Trophoblast cell (in vitro differentiated cells and primary cell): ENCODE results near the gene CDX1. TPM values are rescaled to one million over a fixed set of nuclear protein-coding genes. Genes with fewer than 3 reads are reported as not detected.

Source experiments
- DNase-seq, 2 donors: peaks; one replicate each; pipeline ENCODE4 v3.0.0-alpha.2; 2016
- H2AFZ ChIP-seq: 2 replicates; pipeline ENCODE4 v1.6.1; 2013; ENCODE audit warnings: low read length, moderate library complexity, mild to moderate bottlenecking; ENCODE audit not compliant: insufficient read depth, poor library complexity
- H2AK5ac ChIP-seq: 2 replicates; pipeline ENCODE4 v1.6.1; 2013; ENCODE audit warnings: mild to moderate bottlenecking, low read length
- H2BK120ac ChIP-seq: 2 replicates; pipeline ENCODE4 v1.6.1; 2013; ENCODE audit warnings: low read length, mild to moderate bottlenecking, moderate library complexity; ENCODE audit not compliant: insufficient read depth, poor library complexity
- H2BK12ac ChIP-seq: 2 replicates; pipeline ENCODE4 v1.6.1; 2013; ENCODE audit warnings: mild to moderate bottlenecking, low read length, moderate library complexity
- H2BK5ac ChIP-seq: 2 replicates; pipeline ENCODE4 v1.6.1; 2013; ENCODE audit warnings: low read length, low read depth, moderate library complexity, mild to moderate bottlenecking; ENCODE audit not compliant: poor library complexity
- H3K14ac ChIP-seq: 2 replicates; pipeline ENCODE4 v1.6.1; 2013; ENCODE audit warnings: mild to moderate bottlenecking, low read length
- H3K18ac ChIP-seq: 2 replicates; pipeline ENCODE4 v1.6.1; 2013; ENCODE audit warnings: mild to moderate bottlenecking, low read length
- H3K23ac ChIP-seq: 2 replicates; pipeline ENCODE4 v1.6.1; 2013; ENCODE audit warnings: low read length
- H3K27ac ChIP-seq: 2 replicates; pipeline ENCODE4 v1.5.1; 2013; ENCODE audit warnings: low read depth, mild to moderate bottlenecking, inconsistent platforms, low read length, moderate library complexity
- H3K27me3 ChIP-seq: 2 replicates; pipeline ENCODE4 v1.6.1; 2013; ENCODE audit warnings: inconsistent platforms, mild to moderate bottlenecking, low read length, moderate library complexity; ENCODE audit not compliant: insufficient read depth
- H3K36me3 ChIP-seq, 2 experiments: 1 replicate in 1 of 2; 2 replicates in 1 of 2; pipeline ENCODE4 v1.6.1; 2013; ENCODE audit warnings: low read length in 2 of 2, mild to moderate bottlenecking in 2 of 2, moderate library complexity in 1 of 2; ENCODE audit not compliant: insufficient read depth in 2 of 2, control insufficient read depth in 1 of 2
- H3K4ac ChIP-seq: 2 replicates; pipeline ENCODE4 v1.6.1; 2013; ENCODE audit warnings: low read depth, mild to moderate bottlenecking, low read length, moderate library complexity
- H3K4me1 ChIP-seq, 2 experiments: 1 replicate in 1 of 2; 2 replicates in 1 of 2; pipeline ENCODE4 v1.6.1; 2013; ENCODE audit warnings: low read length in 2 of 2, mild to moderate bottlenecking in 2 of 2, moderate library complexity in 1 of 2; ENCODE audit not compliant: insufficient read depth in 2 of 2, control insufficient read depth in 1 of 2
- H3K4me2 ChIP-seq: 2 replicates; pipeline ENCODE4 v1.6.1; 2013; ENCODE audit warnings: inconsistent platforms, mild to moderate bottlenecking, low read length, moderate library complexity
- H3K4me3 ChIP-seq: 2 replicates; pipeline ENCODE4 v1.5.1; 2013; ENCODE audit warnings: mild to moderate bottlenecking, low read depth, low read length, inconsistent platforms
- H3K79me1 ChIP-seq: one replicate; pipeline ENCODE4 v1.6.1; 2013; ENCODE audit warnings: low read length
- H3K79me2 ChIP-seq: 2 replicates; pipeline ENCODE4 v1.6.1; 2013; ENCODE audit warnings: low read length, mild to moderate bottlenecking; ENCODE audit not compliant: control insufficient read depth, insufficient read depth, poor library complexity
- H3K9ac ChIP-seq: 2 replicates; pipeline ENCODE4 v1.6.1; 2013; ENCODE audit warnings: mild to moderate bottlenecking, low read length
- H3K9me3 ChIP-seq: 2 replicates; pipeline ENCODE4 v1.6.1; 2013; ENCODE audit warnings: low read depth, mild to moderate bottlenecking, control low read depth, inconsistent platforms, low read length; ENCODE audit not compliant: insufficient read depth
- H4K12ac ChIP-seq: 2 replicates; pipeline ENCODE4 v1.6.1; 2013; ENCODE audit warnings: low read depth, mild to moderate bottlenecking, low read length, moderate library complexity
- H4K8ac ChIP-seq: 2 replicates; pipeline ENCODE4 v1.6.1; 2013; ENCODE audit warnings: low read depth, mild to moderate bottlenecking, low read length, moderate library complexity
- H4K91ac ChIP-seq: one replicate; pipeline ENCODE4 v1.6.1; 2013; ENCODE audit warnings: low read depth, mild to moderate bottlenecking, low read length, moderate library complexity
- WGBS: extraction: QIAGEN DNeasy Blood & Tissue Kit; methylation state at CpG from one replicate; pipeline ENCODE4 v1.1.7; 2013; ENCODE audit warnings: missing lambda C conversion rate; ENCODE audit not compliant: insufficient read length, insufficient coverage; ENCODE audit errors: extremely low coverage; 5-methylcytosine and 5-hydroxymethylcytosine counted together
- polyA plus RNA-seq: library from polyadenylated mRNA; stranded (reverse); fragments of 200-250 nt; gene quantifications from 2 replicates; pipeline ENCODE4 v1.2.3, GENCODE V29; 2013

The CDX1 gene
- 9.7 and 11.3 TPM in 2 replicates for polyA plus RNA-seq

DNA sequence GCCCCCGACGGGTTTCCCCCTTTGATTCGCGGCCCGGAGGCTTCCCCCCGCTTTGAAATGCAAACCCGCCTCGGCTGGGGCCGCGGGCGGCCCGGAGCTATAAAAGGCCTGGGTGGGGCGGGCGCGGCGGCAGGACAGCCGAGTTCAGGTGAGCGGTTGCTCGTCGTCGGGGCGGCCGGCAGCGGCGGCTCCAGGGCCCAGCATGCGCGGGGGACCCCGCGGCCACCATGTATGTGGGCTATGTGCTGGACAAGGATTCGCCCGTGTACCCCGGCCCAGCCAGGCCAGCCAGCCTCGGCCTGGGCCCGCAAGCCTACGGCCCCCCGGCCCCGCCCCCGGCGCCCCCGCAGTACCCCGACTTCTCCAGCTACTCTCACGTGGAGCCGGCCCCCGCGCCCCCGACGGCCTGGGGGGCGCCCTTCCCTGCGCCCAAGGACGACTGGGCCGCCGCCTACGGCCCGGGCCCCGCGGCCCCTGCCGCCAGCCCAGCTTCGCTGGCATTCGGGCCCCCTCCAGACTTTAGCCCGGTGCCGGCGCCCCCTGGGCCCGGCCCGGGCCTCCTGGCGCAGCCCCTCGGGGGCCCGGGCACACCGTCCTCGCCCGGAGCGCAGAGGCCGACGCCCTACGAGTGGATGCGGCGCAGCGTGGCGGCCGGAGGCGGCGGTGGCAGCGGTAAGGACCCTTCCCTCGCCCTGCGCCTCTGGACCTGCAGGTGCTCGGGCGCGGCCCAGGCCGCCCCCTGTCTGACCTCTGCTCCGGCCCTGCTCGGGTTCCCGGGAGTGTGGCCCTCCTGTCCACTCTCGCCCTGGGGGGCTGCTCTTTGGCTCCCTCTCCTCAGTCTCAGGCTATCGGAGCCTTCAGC lies at the start of gene CDX1:
CDX1 (plus strand) TSS at position 129 of the 862 bp plus-strand sequence; CDS start at position 228, 99 bp downstream.
- Histone ChIP-seq H3K4ac (peak within 1 kb of the TSS; percentile 13), H4K91ac (peak within 1 kb of the TSS; percentile 20), H3K36me3 (no peaks in the 10 kb centered on the region), H3K4me3 (no peak within 1 kb of the TSS), H2AFZ (peak within 1 kb of the TSS; percentile 11), H3K18ac (peak within 1 kb of the TSS; percentile 25), H3K27me3 (peaks cover 11% of the 10 kb centered on the region), H2BK5ac (no peak within 1 kb of the TSS), H3K9ac (no peak within 1 kb of the TSS), H4K12ac (no peak within 1 kb of the TSS), H2BK12ac (peak within 1 kb of the TSS; percentile 60), H2BK120ac (peak within 1 kb of the TSS; percentile 53), H3K23ac (no peak within 1 kb of the TSS), H4K8ac (peak within 1 kb of the TSS; percentile 49), H3K4me1 (peaks cover 16 to 30% of the 10 kb centered on the region in 2 experiments), H3K79me2 (no peaks in the 10 kb centered on the region), H3K79me1 (peaks cover 11% of the 10 kb centered on the region), H3K14ac (no peak within 1 kb of the TSS), H3K9me3 (peaks cover 4% of the 10 kb centered on the region), H3K4me2 (peak within 1 kb of the TSS; percentile 41), H3K27ac (no peak within 1 kb of the TSS), H2AK5ac (peak within 1 kb of the TSS; percentile 26)
- WGBS, result no CpG with 5 or more reads among the region's 93 CpGs
- DNase-seq, result no peak

DNA sequence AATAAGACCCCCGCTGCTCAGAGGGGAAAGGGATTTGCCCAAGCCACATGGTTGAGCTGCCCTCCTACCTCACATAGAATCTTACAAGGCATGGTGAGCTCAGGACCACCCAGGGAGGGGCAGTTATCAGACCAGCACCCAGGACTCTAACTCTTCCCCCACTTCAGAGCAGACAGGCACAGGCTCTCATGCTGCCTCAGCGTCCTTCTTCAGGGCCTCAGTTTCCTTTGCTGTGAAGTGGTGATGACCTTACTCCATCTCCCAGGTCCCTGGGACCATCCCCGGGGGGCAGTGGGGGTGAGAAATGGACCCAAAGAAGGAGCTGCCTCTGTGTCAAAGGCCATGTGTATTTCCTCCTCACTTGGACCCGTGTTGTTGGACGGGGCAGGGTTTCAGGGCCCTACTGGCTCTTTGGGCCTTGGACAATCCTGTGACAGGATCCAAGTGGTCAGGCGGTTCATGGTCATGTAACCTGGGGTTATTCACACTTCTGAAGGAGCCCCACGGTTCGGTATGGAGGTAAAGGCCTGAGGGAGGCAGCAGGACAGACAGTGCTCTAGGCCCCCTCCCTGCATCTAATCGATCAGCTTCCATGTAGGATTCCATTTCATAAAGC lies 48.5 kb upstream of the CDX1 start:
- H3K4me2 ChIP-seq, result no peak overlapping the region
- peaks cover 5% of the 10 kb centered on the region for H3K9me3 ChIP-seq
- no peak overlapping the region for H4K8ac ChIP-seq
- no peak overlapping the region for H3K9ac ChIP-seq
- no peak overlapping the region for H2AK5ac ChIP-seq
- no peak for DNase-seq
- no peaks in the 10 kb centered on the region for H3K27me3 ChIP-seq
- no peak overlapping the region for H3K4ac ChIP-seq
- H2BK5ac ChIP-seq, result no peak overlapping the region
- H3K79me2 ChIP-seq, result peaks cover 5% of the 10 kb centered on the region
- H3K4me3 ChIP-seq, result no peak overlapping the region
- H2BK12ac ChIP-seq, result no peak overlapping the region
- no peak overlapping the region for H3K27ac ChIP-seq
- H4K91ac ChIP-seq, result peak overlapping the region; percentile 64
- no peak overlapping the region for H3K23ac ChIP-seq
- peaks cover 32 to 41% of the 10 kb centered on the region in 2 experiments for H3K4me1 ChIP-seq
- H2BK120ac ChIP-seq, result peak overlapping the region; percentile 2
- peaks cover 70 to 76% of the 10 kb centered on the region in 2 experiments for H3K36me3 ChIP-seq
- no peak overlapping the region for H2AFZ ChIP-seq
- H3K14ac ChIP-seq, result peak overlapping the region; percentile 0
- H3K79me1 ChIP-seq, result peaks cover 28% of the 10 kb centered on the region
- H4K12ac ChIP-seq, result no peak overlapping the region
- no CpG with 5 or more reads among the region's 9 CpGs for WGBS
- H3K18ac ChIP-seq, result no peak overlapping the region

- H3K18ac ChIP-seq, result no peak overlapping the region
- no peak overlapping the region for H2AK5ac ChIP-seq
- H3K9ac ChIP-seq, result no peak overlapping the region
- H4K8ac ChIP-seq, result no peak overlapping the region
- no peak overlapping the region for H3K27ac ChIP-seq
- no peaks in the 10 kb centered on the region for H3K27me3 ChIP-seq
- H2BK12ac ChIP-seq, result no peak overlapping the region
- peaks cover 22% of the 10 kb centered on the region for H3K79me1 ChIP-seq
- no CpG with 5 or more reads among the region's 11 CpGs for WGBS
- no peak overlapping the region for H2AFZ ChIP-seq
- peaks cover 2% of the 10 kb centered on the region for H3K79me2 ChIP-seq
- no peak for DNase-seq
- no peak overlapping the region for H2BK120ac ChIP-seq
- H3K4ac ChIP-seq, result no peak overlapping the region
- H3K36me3 ChIP-seq, result peaks cover 72 to 79% of the 10 kb centered on the region in 2 experiments
- H3K4me1 ChIP-seq, result peaks cover 28 to 36% of the 10 kb centered on the region in 2 experiments
- no peak overlapping the region for H3K4me2 ChIP-seq
- H3K4me3 ChIP-seq, result no peak overlapping the region
- no peak overlapping the region for H3K23ac ChIP-seq
- H2BK5ac ChIP-seq, result no peak overlapping the region
- no peak overlapping the region for H3K14ac ChIP-seq
- H4K91ac ChIP-seq, result peak overlapping the region; percentile 3
- H4K12ac ChIP-seq, result no peak overlapping the region
- peaks cover 5% of the 10 kb centered on the region for H3K9me3 ChIP-seq
Measured at GRCh38 chr5:150118561-150119229, 47.9 kb upstream of the CDX1 start.

GRCh38 chr5:150119421-150120061 lies 47.0 kb upstream of the CDX1 start:
- no peak overlapping the region for H2BK5ac ChIP-seq
- no peak overlapping the region for H4K8ac ChIP-seq
- H3K79me2 ChIP-seq, result no peaks in the 10 kb centered on the region
- H4K91ac ChIP-seq, result no peak overlapping the region
- no peak overlapping the region for H2BK12ac ChIP-seq
- H3K18ac ChIP-seq, result no peak overlapping the region
- H3K4me1 ChIP-seq, result peaks cover 21 to 31% of the 10 kb centered on the region in 2 experiments
- H3K14ac ChIP-seq, result no peak overlapping the region
- DNase-seq, result no peak
- H3K4me3 ChIP-seq, result no peak overlapping the region
- H2AK5ac ChIP-seq, result no peak overlapping the region
- H3K23ac ChIP-seq, result no peak overlapping the region
- H4K12ac ChIP-seq, result no peak overlapping the region
- no CpG with 5 or more reads among the region's 10 CpGs for WGBS
- H3K4ac ChIP-seq, result no peak overlapping the region
- H3K79me1 ChIP-seq, result peaks cover 15% of the 10 kb centered on the region
- H3K27me3 ChIP-seq, result no peaks in the 10 kb centered on the region
- H3K9ac ChIP-seq, result no peak overlapping the region
- H3K9me3 ChIP-seq, result peaks cover 5% of the 10 kb centered on the region
- peaks cover 72 to 80% of the 10 kb centered on the region in 2 experiments for H3K36me3 ChIP-seq
- H3K4me2 ChIP-seq, result no peak overlapping the region
- no peak overlapping the region for H2AFZ ChIP-seq
- no peak overlapping the region for H2BK120ac ChIP-seq
- no peak overlapping the region for H3K27ac ChIP-seq
